GM15510 (cell line): ENCODE measurements around the gene ABHD12.

Source experiments
- POLR2A ChIP-seq: IDR thresholded peaks from 3 replicates; pipeline ENCODE4 v1.6.1; 2011; ENCODE audit warnings: borderline replicate concordance; ENCODE audit not compliant: insufficient read length; ENCODE audit errors: extremely low read depth

ABHD12 gene

DNA sequence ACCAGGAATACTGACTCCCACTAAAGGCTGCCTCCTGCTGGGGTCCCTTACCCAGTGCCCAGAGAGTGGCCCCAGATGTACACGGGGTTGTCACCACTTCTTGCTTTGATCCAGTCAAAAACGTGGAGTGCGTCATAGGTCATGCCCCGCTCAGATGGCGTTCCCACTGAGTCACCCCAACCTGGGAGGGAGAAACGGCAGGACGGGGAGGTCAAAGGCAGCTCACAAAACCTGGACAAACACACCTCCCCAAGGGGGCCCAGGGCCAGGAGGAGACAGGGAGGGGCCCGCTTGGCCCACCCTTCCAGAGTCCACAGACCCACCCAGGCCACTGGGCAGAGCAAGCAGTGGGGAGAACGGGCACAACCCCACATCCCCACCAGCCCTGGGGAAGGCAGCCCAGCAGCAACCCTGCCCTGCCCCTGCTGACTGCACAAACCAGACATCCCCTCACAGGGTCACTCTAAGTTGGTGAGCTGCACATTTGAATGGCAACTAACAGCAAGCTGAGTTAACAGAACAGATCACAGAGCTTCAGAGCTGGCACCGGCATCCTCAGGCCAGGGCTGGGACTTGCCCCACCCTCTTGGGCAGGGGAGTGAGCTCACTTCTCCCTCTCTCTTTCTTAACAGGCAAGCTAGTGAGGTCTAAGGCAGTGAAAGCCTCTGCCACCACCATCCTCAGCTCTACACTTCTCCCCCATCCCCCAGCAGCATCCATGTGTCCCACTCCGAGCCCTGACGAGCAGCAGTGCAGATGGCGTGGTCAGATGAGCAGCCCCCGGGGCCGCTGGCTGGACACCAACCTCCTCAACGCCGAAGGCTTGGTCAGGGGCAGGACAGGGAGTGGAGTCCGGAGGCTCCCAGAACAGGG is 81.0 kb downstream of the ABHD12 start:
- no peak for TF ChIP-seq POLR2A

DNA sequence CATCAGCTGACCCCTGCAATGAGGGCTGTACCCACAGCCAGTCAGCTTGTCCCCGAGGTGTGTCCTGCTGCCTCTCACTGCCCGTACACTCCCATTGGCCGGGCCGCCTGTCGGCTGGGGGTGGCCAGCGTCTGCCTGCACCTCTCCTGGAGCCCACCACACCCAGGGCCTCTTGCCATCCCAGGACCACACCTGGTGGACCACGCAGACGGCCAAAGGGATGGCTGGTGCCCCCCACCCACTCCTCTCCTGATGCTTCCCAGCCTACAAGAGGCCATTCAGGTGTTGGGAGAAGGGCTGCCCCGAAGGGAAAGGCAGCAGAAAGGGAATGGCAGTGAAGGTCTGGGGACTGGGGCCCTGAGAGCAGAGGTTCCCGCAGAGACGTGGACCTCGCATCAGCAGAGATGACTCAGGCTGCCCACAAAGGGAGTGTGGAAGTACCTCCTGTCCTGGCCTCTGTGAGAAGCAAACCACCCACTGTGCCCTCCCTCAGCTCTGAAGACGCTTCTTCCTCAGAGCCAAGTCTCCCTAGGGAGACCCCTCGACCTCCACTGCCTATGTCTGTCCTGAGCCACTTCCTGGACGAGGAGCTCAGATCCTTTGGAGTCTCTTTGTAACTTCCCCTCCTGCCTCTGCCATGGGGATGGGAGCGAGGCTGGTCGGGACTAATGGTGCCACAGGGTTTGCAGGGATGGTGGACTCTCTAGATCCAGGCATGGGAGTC is 81.8 kb downstream of the ABHD12 start:
- no peak for TF ChIP-seq POLR2A

DNA sequence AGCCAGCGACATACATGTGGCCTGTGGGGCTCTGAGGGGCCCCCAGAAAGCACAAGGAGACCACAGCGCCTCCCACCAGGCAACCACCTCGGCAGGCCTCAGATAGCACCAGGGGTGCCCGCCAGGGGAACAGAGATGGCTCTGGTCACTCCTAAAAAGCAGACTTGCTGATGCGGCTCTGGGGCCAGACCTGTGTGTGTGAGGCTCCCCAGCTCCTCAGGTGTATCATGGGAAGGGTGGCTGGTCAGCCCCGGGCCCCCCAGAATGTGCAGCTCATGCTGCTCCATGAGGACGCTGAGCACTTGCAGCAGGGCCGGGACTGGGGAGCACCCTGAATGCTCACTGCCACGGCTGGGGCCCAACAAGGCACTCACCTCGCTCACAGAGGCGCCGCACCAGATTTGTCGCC is 82.5 kb downstream of the ABHD12 start:
- no peak for TF ChIP-seq POLR2A

DNA sequence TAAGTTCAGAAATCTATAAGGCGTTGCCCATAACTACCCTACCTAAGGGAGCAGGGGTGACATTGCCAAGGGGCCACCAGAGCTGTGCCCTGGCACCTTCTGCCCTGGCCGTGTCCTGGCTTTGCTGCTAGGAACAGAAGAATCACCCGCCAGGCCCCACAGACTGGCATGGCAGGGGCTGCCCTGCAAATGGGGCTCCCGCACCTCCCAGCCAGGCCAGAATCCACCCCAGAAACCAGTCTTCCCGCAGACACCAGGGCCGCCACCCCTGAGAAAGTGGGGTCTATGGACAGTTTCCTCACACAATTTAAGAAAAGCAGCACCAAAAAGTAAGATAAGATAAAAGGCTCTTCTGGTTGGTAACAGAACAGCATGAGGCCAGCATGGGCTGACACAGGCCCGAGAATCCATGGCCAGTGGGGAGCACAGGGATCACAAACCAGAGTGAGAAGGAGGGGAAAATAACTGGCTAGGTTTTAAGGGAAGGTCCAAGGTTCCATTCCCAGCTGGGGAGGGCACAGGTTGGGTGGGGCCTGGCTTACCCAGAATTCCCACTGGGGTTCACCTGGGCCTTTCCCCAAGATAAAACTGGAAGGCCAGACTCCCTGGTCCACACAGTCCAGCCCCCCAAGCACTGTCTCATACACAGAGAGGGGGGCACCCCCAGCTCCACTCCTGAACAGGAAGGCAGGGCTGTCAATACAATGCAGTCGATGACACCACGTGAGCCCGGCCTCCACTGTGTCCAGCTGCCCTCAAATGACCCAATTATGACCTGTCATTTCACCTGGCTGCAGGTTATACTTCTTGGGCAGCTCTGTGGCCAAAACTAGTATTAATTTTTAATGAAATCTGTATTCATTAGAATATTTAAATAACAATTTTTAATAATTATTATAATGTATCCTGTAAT is 83.4 kb downstream of the ABHD12 start:
- no peak for TF ChIP-seq POLR2A

DNA sequence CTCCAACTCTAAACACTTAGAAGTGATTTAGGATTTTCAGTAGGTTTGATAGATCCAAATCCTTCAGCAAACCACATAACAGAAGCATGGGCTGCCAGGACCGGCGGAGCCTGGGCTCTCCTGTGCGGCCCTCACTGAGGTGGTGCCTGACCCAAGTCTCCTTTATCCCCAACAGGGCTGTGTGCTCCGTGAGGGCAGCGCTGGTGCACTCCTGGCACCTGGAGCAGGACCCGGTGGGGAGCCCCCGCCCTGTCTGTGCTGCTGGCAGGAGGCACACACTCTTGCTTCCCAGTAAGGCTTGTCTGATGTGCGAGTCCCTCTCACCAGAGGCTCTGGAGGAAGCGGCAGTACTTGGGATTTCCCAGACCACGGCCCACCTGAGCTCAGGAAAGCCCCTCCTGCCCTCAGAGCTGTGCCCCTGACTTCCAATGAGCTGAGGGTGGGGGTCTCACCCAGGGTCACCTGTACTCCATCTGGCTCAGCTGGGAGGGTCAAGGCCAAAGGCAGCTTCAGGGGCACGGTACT is 86.5 kb downstream of the ABHD12 start:
- no peak for TF ChIP-seq POLR2A

DNA sequence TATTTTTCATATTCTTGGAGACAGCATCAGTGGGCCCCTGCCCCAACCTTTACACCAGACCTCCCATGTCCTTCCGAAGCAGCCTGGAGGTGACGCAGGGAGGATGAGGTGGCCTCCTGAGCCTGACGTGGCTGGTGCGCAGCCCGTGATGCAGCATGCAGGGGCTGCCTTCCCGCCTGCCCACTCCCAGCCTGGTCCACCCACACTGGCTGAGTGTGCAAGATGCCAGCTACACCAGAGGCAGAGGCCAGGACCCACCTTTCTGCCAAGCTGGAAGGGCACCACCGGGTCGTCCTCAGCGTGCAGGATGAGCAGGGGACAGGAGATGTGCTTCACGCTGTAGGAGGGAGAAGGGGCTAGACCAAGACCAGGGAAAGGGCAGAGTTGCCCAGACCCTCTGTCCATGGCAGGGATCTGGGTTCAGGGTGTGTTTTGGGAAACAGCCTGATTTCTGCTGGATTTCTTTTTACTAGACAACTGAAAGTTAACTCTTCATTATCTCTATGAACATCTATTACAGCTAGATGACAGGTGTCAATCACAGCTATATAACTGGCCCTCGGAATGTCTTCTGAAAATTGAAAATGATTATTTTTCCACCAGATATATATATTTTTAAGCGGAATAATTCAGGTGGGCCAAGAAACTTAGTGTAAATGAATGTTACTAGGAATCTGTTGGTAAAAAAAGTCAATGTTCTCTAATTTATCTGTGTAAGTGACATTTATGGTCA is 87.2 kb downstream of the ABHD12 start:
- TF ChIP-seq POLR2A: no peak

DNA sequence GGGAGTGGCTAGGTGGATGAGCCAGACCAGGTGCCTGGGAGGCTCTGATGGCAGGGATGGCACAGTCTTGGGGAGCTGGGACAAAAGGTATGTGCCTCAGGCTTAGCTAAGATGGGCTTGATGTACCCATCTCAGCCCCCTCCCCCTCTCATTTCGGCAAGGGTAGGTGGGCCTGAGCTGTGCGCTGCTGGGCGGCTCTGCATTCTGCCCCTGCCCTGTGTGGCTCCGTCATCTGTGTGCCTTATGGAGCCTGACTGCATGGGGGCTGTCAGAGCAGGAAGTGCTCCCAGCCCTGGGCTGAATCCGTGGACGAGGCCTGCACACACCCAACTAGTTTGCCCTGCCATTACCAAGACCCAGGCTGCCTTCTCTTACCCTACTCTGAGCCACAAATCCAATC is 88.0 kb downstream of the ABHD12 start:
- no peak for TF ChIP-seq POLR2A

DNA sequence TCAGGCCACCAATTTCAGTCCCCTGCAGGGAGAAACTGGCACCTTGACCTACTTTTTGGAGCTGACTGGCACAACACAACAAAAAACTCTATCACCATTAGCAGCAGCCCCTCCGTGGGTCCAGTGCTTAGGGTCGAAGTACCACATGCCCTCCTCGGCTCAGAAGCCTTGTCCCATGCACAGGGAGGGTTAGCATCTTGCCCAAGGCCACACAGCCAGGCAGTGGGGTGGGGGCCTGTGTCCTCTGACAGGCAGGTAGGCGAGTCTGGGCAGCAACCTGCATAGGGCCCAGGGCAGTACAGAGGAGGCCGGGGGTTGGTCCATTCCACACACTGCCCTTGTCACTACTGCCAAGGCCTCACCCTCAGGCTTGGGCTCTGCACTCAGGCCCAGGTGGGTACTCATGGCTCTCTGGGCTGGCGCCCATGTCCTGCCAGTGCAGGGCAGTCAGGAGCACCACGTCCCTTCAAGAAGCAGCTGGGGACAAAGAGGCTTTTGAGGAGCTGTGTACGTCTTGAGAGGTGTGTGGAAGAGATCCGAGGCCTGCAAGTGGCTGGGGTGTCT is 89.2 kb downstream of the ABHD12 start:
- TF ChIP-seq POLR2A: no peak

DNA sequence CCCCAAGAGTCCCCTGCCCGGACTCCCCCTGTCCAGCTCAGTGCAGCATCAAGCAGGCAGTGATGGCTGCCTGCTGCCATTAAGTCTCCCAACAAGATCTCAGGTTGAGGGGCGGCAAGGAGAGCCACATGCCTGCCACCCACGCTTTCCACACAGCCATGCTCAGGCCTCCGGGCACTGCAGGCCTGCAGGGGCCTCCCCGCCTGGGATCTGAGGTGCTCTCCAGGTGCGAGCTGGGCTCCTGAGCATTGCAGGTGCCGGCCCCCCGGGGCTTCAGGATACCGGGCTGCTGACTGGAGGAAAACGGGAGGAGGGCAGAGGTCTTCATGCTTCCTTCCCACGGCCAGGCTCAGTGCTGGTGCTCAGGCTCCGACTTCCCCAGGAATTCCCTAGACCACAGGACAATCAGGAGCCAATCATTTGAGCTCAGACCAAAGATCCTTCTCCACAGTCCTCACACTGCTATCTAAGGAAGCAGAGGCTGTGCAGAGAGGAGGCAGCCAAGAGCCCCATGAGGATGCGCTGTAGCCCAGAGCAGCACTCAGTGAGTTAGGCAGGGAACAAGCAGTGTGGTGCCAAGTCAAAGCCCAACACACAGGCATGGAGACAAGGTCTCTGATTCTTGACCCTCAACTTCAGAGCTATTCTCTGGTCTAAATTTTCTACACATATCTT is 90.0 kb downstream of the ABHD12 start:
- no peak for TF ChIP-seq POLR2A

DNA sequence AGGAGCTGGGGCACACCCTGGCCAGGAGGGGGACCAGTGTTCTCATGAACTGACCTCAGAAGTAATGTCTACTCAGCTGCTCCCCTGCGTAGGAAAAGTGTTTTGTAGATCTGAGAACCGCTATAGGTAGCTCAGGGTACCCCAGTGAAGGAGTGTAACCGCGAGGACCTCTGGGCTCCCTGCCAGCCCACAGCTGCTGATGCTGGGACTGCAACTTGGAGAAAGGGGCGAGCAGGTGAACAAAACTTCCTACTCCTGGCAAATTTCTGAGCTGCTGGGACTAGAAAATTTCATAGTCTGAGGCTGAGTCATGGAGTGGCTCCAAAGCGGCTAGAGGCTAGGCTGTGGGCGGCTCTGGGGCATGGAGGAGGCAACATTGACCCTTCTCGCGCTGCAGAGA is 90.8 kb downstream of the ABHD12 start:
- no peak for TF ChIP-seq POLR2A

DNA sequence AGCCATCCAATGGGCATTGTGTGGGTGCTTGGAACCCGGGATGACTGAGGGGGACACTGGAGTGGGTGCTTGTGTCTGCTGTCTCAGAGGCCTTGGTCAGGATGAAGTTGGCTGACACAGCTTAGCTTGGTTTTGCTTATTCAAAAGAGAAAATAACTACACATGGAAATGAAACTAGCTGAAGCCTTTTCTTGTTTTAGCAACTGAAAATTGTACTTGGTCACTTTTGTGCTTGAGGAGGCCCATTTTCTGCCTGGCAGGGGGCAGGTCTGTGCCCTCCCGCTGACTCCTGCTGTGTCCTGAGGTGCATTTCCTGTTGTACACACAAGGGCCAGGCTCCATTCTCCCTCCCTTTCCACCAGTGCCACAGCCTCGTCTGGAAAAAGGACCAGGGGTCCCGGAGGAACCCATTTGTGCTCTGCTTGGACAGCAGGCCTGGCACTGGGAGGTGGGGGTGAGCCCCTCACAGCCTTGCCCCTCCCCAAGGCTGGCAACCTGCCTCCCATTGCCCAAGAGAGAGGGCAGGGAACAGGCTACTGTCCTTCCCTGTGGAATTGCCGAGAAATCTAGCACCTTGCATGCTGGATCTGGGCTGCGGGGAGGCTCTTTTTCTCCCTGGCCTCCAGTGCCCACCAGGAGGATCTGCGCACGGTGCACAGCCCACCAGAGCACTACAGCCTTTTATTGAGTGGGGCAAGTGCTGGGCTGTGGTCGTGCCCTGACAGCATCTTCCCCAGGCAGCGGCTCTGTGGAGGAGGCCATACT is 93.3 kb downstream of the ABHD12 start:
- TF ChIP-seq POLR2A: no peak
